OCI-LY7 (cell line): ENCODE results near the gene TBCCD1. TPM values are rescaled to one million over a fixed set of nuclear protein-coding genes. Genes with fewer than 3 reads are reported as not detected.

Source experiments
- BruUV-seq: library from RNA; stranded (reverse); fragments of 400-500 nt; replicated peaks from 2 replicates; lab custom pipeline; 2021; lab: Mats Ljungman, UMichigan
- CTCF ChIA-PET: fragments of 300-600 bp; sonication (Branson Sonifier 250); formaldehyde crosslinking; loops from one replicate; lab custom pipeline; 2022; ENCODE audit warnings: antibody characterized with exemption; ENCODE audit not compliant: unreplicated experiment; lab: Charles Lee
- POLR2A ChIA-PET: fragments of 300-600 bp; sonication (Branson Sonifier 250); formaldehyde crosslinking; loops from one replicate; lab custom pipeline; 2022; ENCODE audit warnings: antibody characterized with exemption; lab: Charles Lee
- DNase-seq: peaks from one replicate; pipeline ENCODE4 v3.0.0-alpha.2; 2015; ENCODE audit warnings: low spot score
- H2AFZ ChIP-seq: fragments of 200-600 bp; sonication (generic), shearing (Covaris generic); 2 replicates; pipeline ENCODE4 v1.6.1; 2014; ENCODE audit warnings: mild to moderate bottlenecking, antibody characterized with exemption, low read length, moderate library complexity
- H3K27ac ChIP-seq: fragments of 200-600 bp; sonication (generic); 2 replicates; pipeline ENCODE4 v1.5.1; 2014; ENCODE audit warnings: mixed run types, low read depth, mild to moderate bottlenecking, moderate library complexity, low read length, inconsistent platforms; ENCODE audit not compliant: poor library complexity, severe bottlenecking
- H3K36me3 ChIP-seq: fragments of 200-600 bp; sonication (generic); 2 replicates; pipeline ENCODE4 v1.6.1; 2014; ENCODE audit warnings: mild to moderate bottlenecking, antibody characterized with exemption, low read length, moderate library complexity, mixed read lengths; ENCODE audit not compliant: insufficient read depth
- H3K4me1 ChIP-seq: fragments of 200-600 bp; sonication (generic); 2 replicates; pipeline ENCODE4 v1.5.1; 2014; ENCODE audit warnings: mild to moderate bottlenecking, low read length; ENCODE audit not compliant: insufficient read depth, poor library complexity, severe bottlenecking
- H3K4me2 ChIP-seq: fragments of 200-600 bp; sonication (generic); 2 replicates; pipeline ENCODE4 v1.6.1; 2014; ENCODE audit warnings: mild to moderate bottlenecking, low read length
- H3K4me3 ChIP-seq: fragments of 200-600 bp; sonication (generic); 2 replicates; pipeline ENCODE4 v1.5.1; 2014; ENCODE audit warnings: mild to moderate bottlenecking, low read depth, low read length; ENCODE audit not compliant: poor library complexity, severe bottlenecking
- H3K79me2 ChIP-seq: fragments of 200-600 bp; sonication (generic); 2 replicates; pipeline ENCODE4 v1.6.1; 2016; ENCODE audit warnings: low read depth, mild to moderate bottlenecking, low read length, moderate library complexity, mixed read lengths; ENCODE audit not compliant: insufficient read depth
- H3K9me2 ChIP-seq: fragments of 200-600 bp; sonication (generic); 2 replicates; pipeline ENCODE4 v1.6.1; 2016; ENCODE audit warnings: mild to moderate bottlenecking, low read length, mixed read lengths; ENCODE audit not compliant: insufficient read depth
- H3K9me3 ChIP-seq: fragments of 200-600 bp; sonication (generic); 2 replicates; pipeline ENCODE4 v1.6.1; 2014; ENCODE audit warnings: mild to moderate bottlenecking, mixed run types, low read length, mixed read lengths
- H4K20me1 ChIP-seq: fragments of 200-600 bp; sonication (generic); 2 replicates; pipeline ENCODE4 v1.6.1; 2014; ENCODE audit warnings: mild to moderate bottlenecking, antibody characterized with exemption, low read length, moderate library complexity, mixed read lengths; ENCODE audit not compliant: insufficient read depth
- EZH2phosphoT487 ChIP-seq: fragments of 200-600 bp; sonication (generic); IDR thresholded peaks from 2 replicates; pipeline ENCODE4 v1.6.1; 2018; ENCODE audit warnings: low read depth, borderline replicate concordance, mild to moderate bottlenecking, mixed run types, antibody characterized with exemption, low read length, moderate library complexity, mixed read lengths
- intact Hi-C: fragments of 100-400 bp; cut with micrococcal nuclease; formaldehyde crosslinking; loops from one replicate; pipeline ENCODE4 v1.10.0; 2022; ENCODE audit not compliant: unreplicated experiment
- total RNA-seq, 2 experiments: library from RNA; depleted of rRNA in 1 of 2; stranded (reverse); fragments of >200 nt in 1 of 2; shearing (Covaris generic) in 1 of 2; gene quantifications; 2 replicates each; pipeline ENCODE4 v1.2.3, GENCODE V29; 2014 to 2022
- TF ChIP-seq, protein P1 (sequence below): fragments of 200-600 bp; sonication (generic); conservative IDR thresholded peaks from 2 replicates; pipeline ENCODE4 v1.5.1; 2014; ENCODE audit warnings: mild to moderate bottlenecking, antibody characterized with exemption, low read length, moderate library complexity, mixed read lengths

Gene TBCCD1
- total RNA-seq, 2 experiments from 2014 or later = 21.9 to 27.0 TPM

DNA sequence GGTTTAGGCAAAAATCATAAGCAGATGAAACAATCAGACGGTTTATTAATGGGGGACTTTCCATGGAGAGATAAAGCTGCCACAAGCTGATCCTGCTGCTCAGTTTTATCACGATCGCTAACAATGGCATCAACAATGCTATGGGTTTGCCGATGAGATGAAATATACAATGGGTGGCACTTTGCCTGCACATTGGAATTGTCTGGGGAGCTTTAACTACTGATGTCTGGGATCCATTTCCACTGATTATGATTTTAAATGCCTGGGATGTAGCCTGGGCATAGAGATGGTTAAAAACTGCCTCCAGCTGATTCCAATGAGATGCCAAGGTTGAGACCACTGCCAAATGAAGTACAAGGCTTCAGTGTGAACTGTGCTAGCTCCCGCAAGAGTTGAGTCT, 53.8 kb downstream of the TBCCD1 start:
- ChIA-PET CTCF (no interaction called here), POLR2A (interaction anchor here (0.7 to 1.0 kb wide), 2 partner anchors 177 to 258 kb away, joined by 3 read pairs; no protein-coding TSS in a partner anchor)
- no peak overlapping the region for H3K4me3 ChIP-seq
- H3K27ac ChIP-seq = no peak overlapping the region
- TF ChIP-seq, protein P1, sequence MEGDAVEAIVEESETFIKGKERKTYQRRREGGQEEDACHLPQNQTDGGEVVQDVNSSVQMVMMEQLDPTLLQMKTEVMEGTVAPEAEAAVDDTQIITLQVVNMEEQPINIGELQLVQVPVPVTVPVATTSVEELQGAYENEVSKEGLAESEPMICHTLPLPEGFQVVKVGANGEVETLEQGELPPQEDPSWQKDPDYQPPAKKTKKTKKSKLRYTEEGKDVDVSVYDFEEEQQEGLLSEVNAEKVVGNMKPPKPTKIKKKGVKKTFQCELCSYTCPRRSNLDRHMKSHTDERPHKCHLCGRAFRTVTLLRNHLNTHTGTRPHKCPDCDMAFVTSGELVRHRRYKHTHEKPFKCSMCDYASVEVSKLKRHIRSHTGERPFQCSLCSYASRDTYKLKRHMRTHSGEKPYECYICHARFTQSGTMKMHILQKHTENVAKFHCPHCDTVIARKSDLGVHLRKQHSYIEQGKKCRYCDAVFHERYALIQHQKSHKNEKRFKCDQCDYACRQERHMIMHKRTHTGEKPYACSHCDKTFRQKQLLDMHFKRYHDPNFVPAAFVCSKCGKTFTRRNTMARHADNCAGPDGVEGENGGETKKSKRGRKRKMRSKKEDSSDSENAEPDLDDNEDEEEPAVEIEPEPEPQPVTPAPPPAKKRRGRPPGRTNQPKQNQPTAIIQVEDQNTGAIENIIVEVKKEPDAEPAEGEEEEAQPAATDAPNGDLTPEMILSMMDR = no peak
- TF ChIP-seq EZH2phosphoT487 = no peak
- H3K36me3 ChIP-seq = no peaks in the 10 kb centered on the region
- H3K4me2 ChIP-seq = no peak overlapping the region
- no peak overlapping the region for H2AFZ ChIP-seq
- intact Hi-C loops = no loop called here
- H3K9me2 ChIP-seq = no peaks in the 10 kb centered on the region
- no peak for DNase-seq
- no TSS peak for BruUV-seq
- no peaks in the 10 kb centered on the region for H3K9me3 ChIP-seq
- H3K79me2 ChIP-seq = no peaks in the 10 kb centered on the region
- peaks cover 11% of the 10 kb centered on the region for H3K4me1 ChIP-seq
- no peaks in the 10 kb centered on the region for H4K20me1 ChIP-seq

DNA sequence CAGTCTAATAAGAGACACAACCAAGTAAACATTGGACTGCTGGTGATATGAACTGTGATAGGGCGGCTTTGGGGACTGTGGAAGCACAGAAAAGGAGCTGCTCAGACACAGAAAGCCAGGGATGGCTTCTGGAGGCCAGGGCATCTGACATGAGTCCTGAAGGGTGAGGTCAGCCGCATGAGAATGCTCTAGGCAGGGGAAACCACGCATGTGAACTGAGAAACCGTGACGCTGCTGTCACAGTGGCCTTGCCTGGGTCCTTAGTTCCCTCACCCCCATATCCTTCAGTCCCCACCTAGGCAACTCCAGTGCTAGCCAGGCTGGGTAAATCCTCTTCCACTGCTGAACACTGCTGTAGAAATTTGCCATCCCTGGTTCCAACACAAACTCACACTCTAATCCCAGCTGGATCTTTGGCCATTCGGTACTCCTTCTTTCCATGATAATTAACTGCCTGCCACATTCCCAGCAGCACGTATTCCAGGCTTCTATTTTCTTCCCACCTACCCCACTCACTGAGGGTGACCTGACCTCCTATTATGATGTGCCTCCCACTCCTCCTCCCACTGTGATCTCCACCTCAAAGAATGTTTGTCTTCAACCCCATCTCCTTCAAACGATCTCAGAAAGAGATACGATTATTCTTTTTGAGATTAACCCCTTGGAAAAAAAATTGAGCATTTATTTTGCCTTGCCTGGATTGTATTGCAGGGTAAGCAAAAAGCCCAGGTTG, 54.4 kb downstream of the TBCCD1 start:
- Histone ChIP-seq H3K4me3 (no peak overlapping the region), H3K79me2 (no peaks in the 10 kb centered on the region), H3K4me2 (no peak overlapping the region), H3K9me3 (no peaks in the 10 kb centered on the region), H3K36me3 (no peaks in the 10 kb centered on the region), H3K27ac (no peak overlapping the region), H3K9me2 (no peaks in the 10 kb centered on the region), H4K20me1 (no peaks in the 10 kb centered on the region), H3K4me1 (peaks cover 10% of the 10 kb centered on the region), H2AFZ (no peak overlapping the region)
- DNase-seq = no peak
- intact Hi-C loops = no loop called here
- no TSS peak for BruUV-seq
- POLR2A ChIA-PET = interaction anchor here (0.7 kb wide), 1 partner anchor 258 kb away, joined by 3 read pairs; no protein-coding TSS in a partner anchor
- TF ChIP-seq EZH2phosphoT487 = no peak
- TF ChIP-seq, protein P1 = no peak
- CTCF ChIA-PET = no interaction called here

DNA sequence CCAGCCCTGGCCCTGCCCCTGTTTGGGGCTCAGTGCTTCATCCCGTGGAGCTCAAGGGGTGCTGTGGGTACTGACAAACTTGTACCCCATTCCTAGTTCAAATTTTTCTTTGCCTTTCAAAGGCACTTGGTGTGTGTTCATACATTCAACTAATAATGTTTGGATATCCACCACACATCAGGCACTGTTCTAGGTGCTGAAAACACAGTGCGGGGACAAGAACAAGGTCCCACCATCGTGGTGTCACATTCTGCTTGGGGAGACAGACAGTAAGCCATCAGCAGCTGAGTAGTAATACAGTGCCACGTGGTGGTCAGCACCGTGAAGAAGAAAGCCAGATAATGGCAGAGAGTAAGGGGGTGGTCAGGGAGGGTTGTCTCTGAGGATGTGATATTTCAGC, 55.4 kb downstream of the TBCCD1 start:
- POLR2A ChIA-PET = interaction anchor here (0.5 to 0.6 kb wide), 3 partner anchors 106 to 119 kb away, joined by 3 read pairs; no protein-coding TSS in a partner anchor
- Histone ChIP-seq H3K36me3 (no peaks in the 10 kb centered on the region), H3K9me2 (no peaks in the 10 kb centered on the region), H2AFZ (no peak overlapping the region), H3K4me3 (no peak overlapping the region), H3K79me2 (no peaks in the 10 kb centered on the region), H3K27ac (no peak overlapping the region), H3K9me3 (no peaks in the 10 kb centered on the region), H3K4me1 (peaks cover 10% of the 10 kb centered on the region), H3K4me2 (no peak overlapping the region), H4K20me1 (no peaks in the 10 kb centered on the region)
- TF ChIP-seq, protein P1 = no peak
- TF ChIP-seq EZH2phosphoT487 = no peak
- DNase-seq = no peak
- CTCF ChIA-PET = no interaction called here
- intact Hi-C loops = no loop called here
- no TSS peak for BruUV-seq
